Hepatocyte (in vitro differentiated cells): ENCODE measurements around the gene RAD50. TPM values are rescaled to one million over a fixed set of nuclear protein-coding genes. Genes with fewer than 3 reads are reported as not detected.

Experiments
- DNase-seq: peaks from one replicate; pipeline ENCODE4 v3.0.0-alpha.2; 2016; ENCODE audit warnings: low spot score
- H2AFZ ChIP-seq: fragments of 200-600 bp; sonication (generic); 2 replicates; pipeline ENCODE4 v1.6.0; 2016; ENCODE audit warnings: antibody characterized with exemption, mild to moderate bottlenecking
- H3K27ac ChIP-seq: fragments of 200-600 bp; sonication (generic); 2 replicates; pipeline ENCODE4 v1.5.1; 2016; ENCODE audit warnings: mild to moderate bottlenecking
- H3K27me3 ChIP-seq: fragments of 200-600 bp; sonication (generic); 2 replicates; pipeline ENCODE4 v1.6.1; 2016
- H3K36me3 ChIP-seq: fragments of 200-600 bp; sonication (generic); replicated peaks from 2 replicates; pipeline ENCODE4 v1.5.1; 2016; ENCODE audit warnings: low read depth; ENCODE audit not compliant: insufficient read depth
- H3K4me1 ChIP-seq: fragments of 200-600 bp; sonication (generic); 2 replicates; pipeline ENCODE4 v1.5.1; 2016; ENCODE audit warnings: mild to moderate bottlenecking, moderate library complexity; ENCODE audit not compliant: insufficient read depth
- H3K4me2 ChIP-seq: fragments of 200-600 bp; sonication (generic); 2 replicates; pipeline ENCODE4 v1.6.0; 2016
- H3K4me3 ChIP-seq: fragments of 200-600 bp; sonication (generic); 2 replicates; pipeline ENCODE4 v1.5.1; 2016; ENCODE audit warnings: mild to moderate bottlenecking
- H3K79me2 ChIP-seq: fragments of 200-600 bp; sonication (generic); 2 replicates; pipeline ENCODE4 v1.6.0; 2017; ENCODE audit warnings: mild to moderate bottlenecking
- H3K9me2 ChIP-seq: fragments of 200-600 bp; sonication (generic); replicated peaks from 2 replicates; pipeline ENCODE4 v1.6.0; 2017; ENCODE audit warnings: mild to moderate bottlenecking; ENCODE audit not compliant: insufficient read depth
- H3K9me3 ChIP-seq: fragments of 200-600 bp; sonication (generic); 2 replicates; pipeline ENCODE4 v1.5.1; 2016; ENCODE audit warnings: low read depth, mild to moderate bottlenecking
- H4K20me1 ChIP-seq: fragments of 200-600 bp; sonication (generic); 2 replicates; pipeline ENCODE4 v1.6.0; 2016; ENCODE audit warnings: mild to moderate bottlenecking; ENCODE audit not compliant: insufficient read depth, poor library complexity, severe bottlenecking
- CTCF ChIP-seq: fragments of 200-600 bp; sonication (generic); IDR thresholded peaks from 2 replicates; pipeline ENCODE4 v1.5.1; 2016; ENCODE audit warnings: antibody characterized with exemption, mild to moderate bottlenecking; ENCODE audit not compliant: poor library complexity
- EZH2 ChIP-seq: fragments of 200-600 bp; sonication (generic); IDR thresholded peaks from 2 replicates; pipeline ENCODE4 v1.6.1; 2016; ENCODE audit warnings: antibody characterized with exemption, mild to moderate bottlenecking, borderline replicate concordance
- EZH2phosphoT487 ChIP-seq: fragments of 200-600 bp; sonication (generic); IDR thresholded peaks from one replicate; pipeline ENCODE4 v1.6.1; 2018; ENCODE audit warnings: antibody characterized with exemption, mild to moderate bottlenecking, low read depth, moderate library complexity; ENCODE audit not compliant: unreplicated experiment, severe bottlenecking
- WGBS: methylation state at CpG from one replicate; pipeline ENCODE4 v1.1.6; 2016; ENCODE audit warnings: low lambda C conversion rate; ENCODE audit errors: missing lambda C conversion rate; 5-methylcytosine and 5-hydroxymethylcytosine counted together
- polyA plus RNA-seq: library from polyadenylated mRNA; unstranded; fragments of >200 nt; fragmentation: Nextera tagmentation; extraction: Ambion mirVana; gene quantifications from 2 replicates; pipeline ENCODE4 v1.2.1, GENCODE V29; 2016
- total RNA-seq: library from RNA; depleted of rRNA; stranded (reverse); fragments of >200 nt; gene quantifications from 2 replicates; pipeline ENCODE4 v1.2.3, GENCODE V29; 2014

The RAD50 gene
- total and polyA plus RNA-seq, 2 experiments from 2014 or later, result 27.0 to 28.1 TPM

GRCh38 chr5:132679717-132680380, 123.1 kb downstream of the RAD50 start:
- no peak overlapping the region for H2AFZ ChIP-seq
- H3K36me3 ChIP-seq, result no peaks in the 10 kb centered on the region
- WGBS, result 93% methylated on average over 15 of the region's 15 CpGs
- H3K4me1 ChIP-seq, result peaks cover 6% of the 10 kb centered on the region
- no peak overlapping the region for H3K4me2 ChIP-seq
- H3K79me2 ChIP-seq, result no peaks in the 10 kb centered on the region
- no peaks in the 10 kb centered on the region for H3K27me3 ChIP-seq
- no peaks in the 10 kb centered on the region for H3K9me2 ChIP-seq
- H3K27ac ChIP-seq, result no peak overlapping the region
- no peak overlapping the region for H3K4me3 ChIP-seq
- no peaks in the 10 kb centered on the region for H4K20me1 ChIP-seq
- H3K9me3 ChIP-seq, result no peaks in the 10 kb centered on the region
- TF ChIP-seq EZH2, result no peak
- TF ChIP-seq EZH2phosphoT487, result no peak
- TF ChIP-seq CTCF, result no peak
- DNase-seq, result no peak

- no peaks in the 10 kb centered on the region for H3K27me3 ChIP-seq
- no peak overlapping the region for H3K27ac ChIP-seq
- no peak overlapping the region for H3K4me2 ChIP-seq
- H4K20me1 ChIP-seq, result no peaks in the 10 kb centered on the region
- H3K4me1 ChIP-seq, result peaks cover 6% of the 10 kb centered on the region
- WGBS, result 94% methylated on average over 8 of the region's 8 CpGs
- no peak overlapping the region for H2AFZ ChIP-seq
- H3K79me2 ChIP-seq, result no peaks in the 10 kb centered on the region
- H3K4me3 ChIP-seq, result no peak overlapping the region
- no peaks in the 10 kb centered on the region for H3K36me3 ChIP-seq
- no peaks in the 10 kb centered on the region for H3K9me2 ChIP-seq
- DNase-seq, result no peak
- H3K9me3 ChIP-seq, result no peaks in the 10 kb centered on the region
- TF ChIP-seq EZH2phosphoT487 (no peak), EZH2 (no peak), CTCF (no peak)
Measured at GRCh38 chr5:132680780-132681475, 124.2 kb downstream of the RAD50 start.

- no peaks in the 10 kb centered on the region for H4K20me1 ChIP-seq
- peaks cover 6% of the 10 kb centered on the region for H3K4me1 ChIP-seq
- no peak for DNase-seq
- no peak overlapping the region for H3K4me2 ChIP-seq
- H2AFZ ChIP-seq, result no peak overlapping the region
- TF ChIP-seq EZH2phosphoT487 (no peak), CTCF (no peak), EZH2 (no peak)
- no peaks in the 10 kb centered on the region for H3K9me2 ChIP-seq
- no peaks in the 10 kb centered on the region for H3K9me3 ChIP-seq
- no peaks in the 10 kb centered on the region for H3K36me3 ChIP-seq
- no peaks in the 10 kb centered on the region for H3K79me2 ChIP-seq
- no peak overlapping the region for H3K27ac ChIP-seq
- no peaks in the 10 kb centered on the region for H3K27me3 ChIP-seq
- H3K4me3 ChIP-seq, result no peak overlapping the region
- 89% methylated on average over 2 of the region's 2 CpGs for WGBS
Measured at GRCh38 chr5:132681476-132681831, 124.7 kb downstream of the RAD50 start.
